Measurements from ENCODE around the gene MXRA8.

Gene MXRA8

DNA sequence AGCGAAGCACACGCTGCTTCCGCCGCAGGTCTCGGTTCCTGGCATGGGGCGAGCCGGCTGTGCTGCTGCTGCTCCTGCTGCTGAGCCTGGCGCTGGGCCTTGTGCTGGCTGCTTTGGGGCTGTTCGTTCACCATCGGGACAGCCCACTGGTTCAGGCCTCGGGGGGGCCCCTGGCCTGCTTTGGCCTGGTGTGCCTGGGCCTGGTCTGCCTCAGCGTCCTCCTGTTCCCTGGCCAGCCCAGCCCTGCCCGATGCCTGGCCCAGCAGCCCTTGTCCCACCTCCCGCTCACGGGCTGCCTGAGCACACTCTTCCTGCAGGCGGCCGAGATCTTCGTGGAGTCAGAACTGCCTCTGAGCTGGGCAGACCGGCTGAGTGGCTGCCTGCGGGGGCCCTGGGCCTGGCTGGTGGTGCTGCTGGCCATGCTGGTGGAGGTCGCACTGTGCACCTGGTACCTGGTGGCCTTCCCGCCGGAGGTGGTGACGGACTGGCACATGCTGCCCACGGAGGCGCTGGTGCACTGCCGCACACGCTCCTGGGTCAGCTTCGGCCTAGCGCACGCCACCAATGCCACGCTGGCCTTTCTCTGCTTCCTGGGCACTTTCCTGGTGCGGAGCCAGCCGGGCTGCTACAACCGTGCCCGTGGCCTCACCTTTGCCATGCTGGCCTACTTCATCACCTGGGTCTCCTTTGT is 24.7 kb downstream of the MXRA8 start:
- DNase-seq = no peak

- DNase-seq = no peak
These were observed 25.4 kb downstream of the MXRA8 start for GRCh38 chr1:1332774-1333480.

GRCh38 chr1:1332031-1332755 is 26.2 kb downstream of the MXRA8 start:
- no peak for DNase-seq

DNA sequence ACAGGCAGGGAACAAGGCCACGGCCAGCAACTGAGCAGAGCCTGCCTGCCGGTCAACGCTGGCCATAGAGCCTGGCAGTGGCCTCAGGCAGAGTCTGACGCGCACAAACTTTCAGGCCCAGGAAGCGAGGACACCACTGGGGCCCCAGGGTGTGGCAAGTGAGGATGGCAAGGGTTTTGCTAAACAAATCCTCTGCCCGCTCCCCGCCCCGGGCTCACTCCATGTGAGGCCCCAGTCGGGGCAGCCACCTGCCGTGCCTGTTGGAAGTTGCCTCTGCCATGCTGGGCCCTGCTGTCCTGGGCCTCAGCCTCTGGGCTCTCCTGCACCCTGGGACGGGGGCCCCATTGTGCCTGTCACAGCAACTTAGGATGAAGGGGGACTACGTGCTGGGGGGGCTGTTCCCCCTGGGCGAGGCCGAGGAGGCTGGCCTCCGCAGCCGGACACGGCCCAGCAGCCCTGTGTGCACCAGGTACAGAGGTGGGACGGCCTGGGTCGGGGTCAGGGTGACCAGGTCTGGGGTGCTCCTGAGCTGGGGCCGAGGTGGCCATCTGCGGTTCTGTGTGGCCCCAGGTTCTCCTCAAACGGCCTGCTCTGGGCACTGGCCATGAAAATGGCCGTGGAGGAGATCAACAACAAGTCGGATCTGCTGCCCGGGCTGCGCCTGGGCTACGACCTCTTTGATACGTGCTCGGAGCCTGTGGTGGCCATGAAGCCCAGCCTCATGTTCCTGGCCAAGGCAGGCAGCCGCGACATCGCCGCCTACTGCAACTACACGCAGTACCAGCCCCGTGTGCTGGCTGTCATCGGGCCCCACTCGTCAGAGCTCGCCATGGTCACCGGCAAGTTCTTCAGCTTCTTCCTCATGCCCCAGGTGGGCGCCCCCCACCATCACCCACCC is 27.0 kb downstream of the MXRA8 start, which contains the start of gene TAS1R3:
TSS of gene TAS1R3 (plus strand) at position 213 of the 898 bp plus-strand sequence. CDS start at position 279, 66 bp downstream.
- no peak for DNase-seq

DNA sequence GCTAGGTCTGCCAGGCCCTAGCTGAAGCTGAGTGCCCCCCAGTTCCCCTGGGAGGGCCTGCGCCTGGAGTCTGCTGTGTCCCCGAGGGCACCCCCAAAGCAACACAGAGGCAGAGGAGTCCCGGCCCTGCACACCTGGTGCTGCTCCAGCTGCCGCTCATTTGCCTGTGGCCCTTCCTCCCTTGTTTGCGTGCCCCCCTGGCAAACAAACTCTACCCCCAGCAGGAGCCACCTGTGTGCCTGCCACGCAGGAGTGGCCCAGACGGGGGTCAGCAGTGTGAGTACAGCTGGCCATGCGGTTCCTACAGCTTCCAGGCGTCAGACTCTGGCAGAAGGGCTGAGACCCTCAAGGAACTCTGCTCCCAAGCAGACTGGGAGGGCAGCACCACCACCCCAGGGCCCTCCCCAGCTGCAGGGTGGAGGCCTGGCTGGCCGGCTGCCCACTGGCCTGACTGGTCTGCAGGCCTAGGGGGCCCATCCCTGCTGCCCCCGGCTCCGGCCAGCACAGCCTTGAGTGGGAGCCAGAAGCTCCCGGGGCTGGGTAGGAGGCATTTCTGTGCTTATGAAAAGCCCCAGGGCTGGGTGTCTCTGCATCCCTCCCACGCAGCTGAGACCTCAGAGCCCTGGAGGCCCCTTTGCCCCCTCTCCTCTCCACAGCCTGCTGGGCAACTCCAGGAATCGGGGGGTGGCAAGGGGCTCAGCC is 27.8 kb downstream of the MXRA8 start:
- DNase-seq = no peak

GRCh38 chr1:1329304-1330210 is 28.8 kb downstream of the MXRA8 start:
- no peak for DNase-seq

DNA sequence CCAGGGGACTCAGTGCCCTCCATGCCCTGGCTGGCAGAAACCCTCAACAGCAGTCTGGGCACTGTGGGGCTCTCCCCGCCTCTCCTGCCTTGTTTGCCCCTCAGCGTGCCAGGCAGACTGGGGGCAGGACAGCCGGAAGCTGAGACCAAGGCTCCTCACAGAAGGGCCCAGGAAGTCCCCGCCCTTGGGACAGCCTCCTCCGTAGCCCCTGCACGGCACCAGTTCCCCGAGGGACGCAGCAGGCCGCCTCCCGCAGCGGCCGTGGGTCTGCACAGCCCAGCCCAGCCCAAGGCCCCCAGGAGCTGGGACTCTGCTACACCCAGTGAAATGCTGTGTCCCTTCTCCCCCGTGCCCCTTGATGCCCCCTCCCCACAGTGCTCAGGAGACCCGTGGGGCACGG is 30.1 kb downstream of the MXRA8 start:
- no peak for DNase-seq

DNA sequence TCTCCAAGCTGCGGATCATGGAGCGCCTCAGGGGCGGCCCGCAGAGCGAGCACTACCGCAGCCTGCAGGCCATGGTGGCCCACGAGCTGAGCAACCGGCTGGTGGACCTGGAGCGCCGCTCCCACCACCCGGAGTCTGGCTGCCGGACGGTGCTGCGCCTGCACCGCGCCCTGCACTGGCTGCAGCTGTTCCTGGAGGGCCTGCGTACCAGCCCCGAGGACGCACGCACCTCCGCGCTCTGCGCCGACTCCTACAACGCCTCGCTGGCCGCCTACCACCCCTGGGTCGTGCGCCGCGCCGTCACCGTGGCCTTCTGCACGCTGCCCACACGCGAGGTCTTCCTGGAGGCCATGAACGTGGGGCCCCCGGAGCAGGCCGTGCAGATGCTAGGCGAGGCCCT is 31.1 kb downstream of the MXRA8 start:
- DNase-seq = no peak

- DNase-seq = no peak
These were observed 32.2 kb downstream of the MXRA8 start for GRCh38 chr1:1326075-1326605.

- DNase-seq = no peak
These were observed 32.9 kb downstream of the MXRA8 start for GRCh38 chr1:1325288-1326074.

DNA sequence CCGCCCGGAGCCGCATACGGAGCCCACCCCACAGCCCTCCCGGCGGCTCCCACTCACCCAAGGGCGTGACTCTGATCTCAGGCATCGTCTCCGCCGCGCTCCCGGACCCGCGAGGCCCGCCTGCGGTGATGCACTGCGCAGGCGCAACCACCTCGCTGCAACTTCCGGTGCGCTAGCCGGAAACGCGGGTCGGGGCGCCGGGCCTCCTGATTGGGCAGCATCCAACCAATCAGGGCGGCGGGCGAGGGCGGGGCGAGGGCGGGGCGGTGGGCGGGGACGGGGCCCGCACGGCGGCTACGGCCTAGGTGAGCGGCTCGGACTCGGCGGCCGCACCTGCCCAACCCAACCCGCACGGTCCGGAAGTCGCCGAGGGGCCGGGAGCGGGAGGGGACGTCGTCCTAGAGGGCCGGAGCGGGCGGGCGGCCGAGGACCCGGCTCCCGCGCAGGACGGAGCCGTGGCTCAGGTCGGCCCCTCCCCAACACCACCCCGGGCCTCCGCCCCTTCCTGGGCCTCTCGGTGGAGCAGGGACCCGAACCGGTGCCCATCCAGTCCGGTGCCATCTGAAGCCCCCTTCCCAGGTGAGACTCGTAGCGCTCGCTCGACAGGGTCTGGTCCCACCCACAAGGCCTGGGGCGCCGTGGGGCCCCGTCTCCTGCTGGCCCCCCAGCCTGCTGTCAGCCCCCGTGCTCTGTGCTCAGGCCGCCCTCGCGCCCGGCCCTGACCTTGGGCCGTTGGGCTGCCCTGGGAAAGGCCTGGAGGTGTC is 33.6 kb downstream of the MXRA8 start, which contains the start of the genes CPTP and INTS11:
TSS of gene CPTP (plus strand) at position 279 of the 764 bp plus-strand sequence. CDS start 2,109 bp downstream, outside the sequence.
TSS of gene INTS11 (minus strand) at position 137 of the 764 bp plus-strand sequence. CDS start at position 85, 52 bp downstream.
- peak; percentile 95 for DNase-seq

GRCh38 chr1:1324084-1324523 is 34.3 kb downstream of the MXRA8 start:
- DNase-seq = no peak

DNA sequence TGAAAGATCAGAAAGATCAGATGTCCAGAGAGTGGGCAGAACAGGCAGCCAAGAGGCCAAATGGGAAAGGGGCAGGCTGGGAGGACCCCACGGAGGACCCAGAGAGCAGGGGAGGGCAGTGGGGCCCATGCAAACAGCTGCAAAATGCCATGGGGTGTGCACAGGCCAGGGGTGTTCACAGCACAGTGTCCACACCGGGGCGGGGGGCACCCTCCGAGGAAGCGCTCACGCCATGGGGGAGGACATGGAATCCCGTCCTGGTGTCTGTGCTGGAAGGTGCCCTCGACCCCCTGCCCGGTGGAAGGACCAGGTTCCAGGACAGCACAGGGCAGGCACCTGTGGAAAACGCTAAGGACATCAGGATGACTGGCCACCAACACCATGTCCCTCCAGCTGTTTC is 35.4 kb downstream of the MXRA8 start:
- DNase-seq = no peak

DNA sequence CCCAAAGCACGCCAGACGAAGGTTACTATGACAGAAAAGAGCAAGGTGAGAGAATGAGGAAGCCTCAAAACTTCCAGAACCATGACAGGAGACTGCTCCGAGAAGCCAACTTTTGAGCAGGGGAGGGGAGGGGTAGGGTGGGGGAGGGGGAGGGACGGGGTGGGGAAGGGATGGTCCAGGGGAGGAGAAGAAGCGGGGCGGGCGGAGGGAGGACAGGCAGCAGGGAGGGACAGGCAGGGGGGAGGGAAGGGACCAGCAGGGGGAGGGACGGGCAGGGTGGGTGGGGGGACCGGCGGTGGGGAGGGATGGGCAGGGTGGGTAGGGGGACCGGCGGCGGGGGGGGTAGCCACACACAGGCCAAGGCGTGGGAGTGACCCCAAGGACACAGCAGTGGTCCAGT is 35.9 kb downstream of the MXRA8 start:
- no peak for DNase-seq

- no peak for DNase-seq
These were observed 36.9 kb downstream of the MXRA8 start for GRCh38 chr1:1321477-1321876.

DNA sequence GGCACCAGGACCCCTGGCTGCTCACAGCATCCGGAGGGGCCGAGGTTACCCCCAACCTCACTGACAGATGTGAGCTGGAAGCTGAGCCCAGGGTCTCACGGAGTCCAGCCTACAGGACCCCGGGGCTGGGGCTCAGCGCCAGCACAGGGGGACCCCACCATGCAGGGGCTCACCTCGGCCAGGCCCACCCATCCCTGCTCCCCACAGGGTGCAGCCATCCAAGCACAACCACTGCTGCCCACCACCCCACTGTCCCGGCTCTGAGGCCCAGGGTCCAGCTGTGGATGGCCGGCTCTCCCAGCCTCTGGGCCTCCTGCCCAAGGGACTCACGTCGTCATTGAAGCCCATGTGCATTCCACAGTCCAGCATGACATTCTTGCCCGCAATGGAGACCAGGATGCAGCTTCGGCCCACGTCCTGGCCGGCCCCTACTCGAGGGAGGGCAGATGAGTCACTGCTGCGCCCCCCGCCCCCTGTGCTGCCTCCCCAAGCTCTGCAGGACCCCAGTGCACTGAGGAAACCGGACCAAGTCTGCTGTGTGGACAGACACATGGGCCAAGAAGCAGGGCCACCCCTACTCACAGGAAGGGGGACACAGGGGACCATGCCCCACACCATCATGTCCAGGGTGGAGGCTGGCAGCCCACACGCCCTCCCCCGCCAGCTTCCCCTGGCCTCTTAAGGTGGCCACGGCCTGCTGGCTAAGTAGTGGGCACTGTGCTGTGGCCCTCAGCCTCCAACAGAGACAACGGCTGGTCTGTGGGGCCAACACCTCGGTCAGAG is 37.5 kb downstream of the MXRA8 start:
- no peak for DNase-seq

GRCh38 chr1:1319646-1319941 is 38.8 kb downstream of the MXRA8 start:
- no peak for DNase-seq
